Measurements from ENCODE around the gene ARR3. TPM values are rescaled to one million over a fixed set of nuclear protein-coding genes. Genes with fewer than 3 reads are reported as not detected.

ARR3 gene
- total RNA-seq = not detected in 2 replicates

GRCh38 chrX:70268034-70268433 lies at the start of gene ARR3:
ARR3 (plus strand) TSS chrX:70268334; CDS start chrX:70269386, 1,052 bp downstream.

GRCh38 chrX:70234355-70234754 lies 33.8 kb upstream of the ARR3 start, which contains the start of gene AWAT1:
AWAT1 (plus strand) TSS chrX:70234655; CDS start chrX:70234696, 41 bp downstream.

GRCh38 chrX:70260104-70260503 lies 8.0 kb upstream of the ARR3 start, which contains the start of gene P2RY4:
P2RY4 (minus strand) TSS chrX:70260204; CDS start chrX:70259624, 580 bp downstream.

GRCh38 chrX:70281951-70282350 lies 13.8 kb downstream of the ARR3 start, which contains the start of gene RAB41:
RAB41 (plus strand) TSS chrX:70282172; CDS start chrX:70282218, 46 bp downstream.

GRCh38 chrX:70289793-70290770 lies 21.9 kb downstream of the ARR3 start, which contains the start of the genes KIF4A and PDZD11:
KIF4A (plus strand) TSS chrX:70290104; CDS start chrX:70290459, 355 bp downstream.
PDZD11 (minus strand) TSS chrX:70289927; CDS start chrX:70289341, 586 bp downstream.

Other genes starting within 250 kb of the ARR3 start
- under 0.01 TPM in 1 of 2 replicates, not detected in the other for gene AWAT2, start 218.4 kb upstream of the ARR3 start, total RNA-seq
- gene OTUD6A, start 205.9 kb upstream of the ARR3 start, total RNA-seq = not detected in 2 replicates
- gene IGBP1, start 134.9 kb upstream of the ARR3 start, total RNA-seq = 44.3 and 87.1 TPM in 2 replicates
- not detected in 2 replicates for gene DGAT2L6, start 90.9 kb upstream of the ARR3 start, total RNA-seq
- gene AWAT1, start 33.7 kb upstream of the ARR3 start, total RNA-seq = not detected in 2 replicates
- gene P2RY4, start 8.1 kb upstream of the ARR3 start, total RNA-seq = not detected in 2 replicates
- not detected in 2 replicates for gene RAB41, start 13.8 kb downstream of the ARR3 start, total RNA-seq
- 43.7 and 65.9 TPM in 2 replicates for gene PDZD11, start 21.6 kb downstream of the ARR3 start, total RNA-seq
- gene KIF4A, start 21.8 kb downstream of the ARR3 start, total RNA-seq = 2.0 and 23.8 TPM in 2 replicates
- gene GDPD2, start 155.0 kb downstream of the ARR3 start, total RNA-seq = under 0.01 TPM in 1 of 2 replicates, not detected in the other
- gene DLG3, start 176.5 kb downstream of the ARR3 start, total RNA-seq = 13.8 TPM in 2 replicates

All from regular cardiac myocyte (primary cell).